HG03095 (cell line): ENCODE data around the gene PTK7.

Source experiments
- ATAC-seq: cut with Tn5 transposase; IDR thresholded peaks from one replicate; pipeline ENCODE4 v1.9.1; 2021; ENCODE audit warnings: moderate library complexity; ENCODE audit not compliant: unreplicated experiment

Gene PTK7

DNA sequence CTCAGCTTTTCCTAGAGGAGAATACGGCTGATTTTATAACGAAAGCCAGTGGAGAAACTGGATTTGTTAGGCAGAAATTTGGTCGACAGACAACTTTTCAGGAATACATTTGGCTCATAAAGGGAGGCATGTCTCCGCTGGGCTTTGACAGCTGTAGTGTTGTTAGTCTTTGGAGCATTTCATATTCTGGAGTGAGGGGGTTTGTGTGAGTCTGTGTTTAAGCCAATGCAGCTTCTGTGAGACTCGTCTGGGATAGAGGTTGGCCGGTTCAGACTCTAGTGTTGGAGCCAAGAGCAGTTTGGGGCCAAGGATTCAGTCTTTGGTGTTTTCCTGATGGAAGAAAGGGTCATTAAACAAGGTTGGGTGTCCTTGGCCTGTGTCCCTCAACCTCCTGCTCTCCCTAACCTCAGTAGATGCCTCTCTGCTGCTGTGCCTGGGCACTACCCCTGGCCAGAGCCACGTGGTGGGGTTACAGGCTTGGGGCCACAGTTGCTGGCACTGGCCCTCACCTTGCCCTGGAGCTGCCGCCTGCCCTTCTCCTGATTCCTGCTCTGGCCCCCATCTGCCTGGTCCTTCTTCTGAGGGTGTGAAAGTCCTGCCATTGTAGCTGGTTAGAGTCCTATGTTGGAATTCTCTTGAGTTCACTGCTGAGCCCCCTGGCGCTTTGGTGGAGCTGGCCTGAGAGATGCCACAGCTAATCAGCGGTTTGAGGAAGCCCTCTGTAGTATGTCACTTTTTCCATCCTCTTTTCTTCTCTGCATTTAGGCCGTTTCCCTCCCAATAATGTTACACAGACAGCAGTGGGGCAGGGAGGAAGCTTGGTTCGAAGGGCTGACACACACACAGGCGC, 6.9 kb downstream of the PTK7 start:
- ATAC-seq = no peak

DNA sequence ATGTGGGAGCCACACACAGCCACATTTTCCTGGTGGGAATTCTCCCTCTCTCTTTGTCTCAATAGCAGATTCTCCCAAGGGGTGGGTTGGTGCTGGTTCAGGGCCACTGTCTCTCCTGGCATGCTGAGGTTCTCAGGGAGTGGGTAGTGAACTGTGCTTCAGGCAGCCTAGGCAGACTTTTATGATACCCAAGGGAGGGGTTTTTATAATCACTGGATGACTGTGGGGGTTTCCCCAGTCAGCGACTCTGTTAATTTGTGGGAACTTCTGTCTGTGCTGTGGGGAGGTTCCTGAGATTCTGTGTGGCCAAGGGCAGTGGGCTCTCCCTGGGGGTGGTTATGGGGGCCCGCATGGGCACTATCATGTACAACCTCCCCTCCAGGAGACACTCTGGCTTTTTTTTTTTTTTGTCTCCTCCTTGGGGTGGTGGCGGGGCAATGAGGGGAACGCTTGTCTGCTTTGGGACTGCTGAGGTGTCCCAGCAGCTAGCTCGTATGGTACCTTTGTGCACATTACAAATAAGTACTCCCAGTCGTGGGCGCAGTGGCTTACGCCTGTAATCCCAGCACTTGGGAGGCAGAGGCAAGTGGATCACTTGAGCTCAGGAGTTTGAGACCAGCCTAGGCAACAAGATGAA, 10.0 kb downstream of the PTK7 start:
- ATAC-seq = no peak

DNA sequence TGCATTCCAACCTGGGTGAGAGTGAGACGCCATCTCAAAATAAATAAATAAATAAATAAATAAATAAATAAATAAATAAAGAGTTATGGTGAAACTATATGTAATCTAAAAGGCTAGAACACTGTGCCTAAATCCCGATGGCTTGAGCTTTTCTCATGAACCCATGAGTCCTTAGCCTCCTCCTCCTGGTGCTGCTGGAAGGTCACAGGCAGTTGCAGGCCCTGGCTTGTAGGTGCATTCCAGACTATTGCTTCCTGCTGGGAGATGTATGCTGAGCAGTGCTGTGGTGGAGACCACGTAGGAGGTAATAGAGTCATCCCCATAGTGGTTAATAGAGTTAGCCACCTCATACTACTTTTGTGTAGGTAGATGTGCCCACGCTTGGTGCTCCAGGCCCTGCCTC, 12.5 kb downstream of the PTK7 start:
- no peak for ATAC-seq

DNA sequence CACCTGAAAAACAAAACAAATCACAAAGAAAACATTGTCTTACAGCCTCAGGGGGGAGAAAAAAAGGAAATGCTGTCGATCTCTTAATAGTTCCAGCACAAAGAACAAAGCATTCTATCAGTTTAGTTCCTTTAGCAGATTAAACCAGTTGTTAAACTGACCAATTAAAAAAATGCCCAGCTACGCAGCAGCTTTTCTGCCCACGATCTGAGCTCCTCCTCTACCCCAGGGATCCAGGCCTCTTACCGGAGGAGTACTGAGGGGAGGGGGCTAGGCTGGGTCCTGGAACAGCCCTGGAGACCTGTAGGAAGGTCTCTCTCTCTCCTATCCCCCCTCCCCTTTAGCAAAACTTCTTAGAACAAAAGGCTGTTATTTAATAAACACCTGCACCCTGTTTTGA, 13.4 kb downstream of the PTK7 start:
- no peak for ATAC-seq

DNA sequence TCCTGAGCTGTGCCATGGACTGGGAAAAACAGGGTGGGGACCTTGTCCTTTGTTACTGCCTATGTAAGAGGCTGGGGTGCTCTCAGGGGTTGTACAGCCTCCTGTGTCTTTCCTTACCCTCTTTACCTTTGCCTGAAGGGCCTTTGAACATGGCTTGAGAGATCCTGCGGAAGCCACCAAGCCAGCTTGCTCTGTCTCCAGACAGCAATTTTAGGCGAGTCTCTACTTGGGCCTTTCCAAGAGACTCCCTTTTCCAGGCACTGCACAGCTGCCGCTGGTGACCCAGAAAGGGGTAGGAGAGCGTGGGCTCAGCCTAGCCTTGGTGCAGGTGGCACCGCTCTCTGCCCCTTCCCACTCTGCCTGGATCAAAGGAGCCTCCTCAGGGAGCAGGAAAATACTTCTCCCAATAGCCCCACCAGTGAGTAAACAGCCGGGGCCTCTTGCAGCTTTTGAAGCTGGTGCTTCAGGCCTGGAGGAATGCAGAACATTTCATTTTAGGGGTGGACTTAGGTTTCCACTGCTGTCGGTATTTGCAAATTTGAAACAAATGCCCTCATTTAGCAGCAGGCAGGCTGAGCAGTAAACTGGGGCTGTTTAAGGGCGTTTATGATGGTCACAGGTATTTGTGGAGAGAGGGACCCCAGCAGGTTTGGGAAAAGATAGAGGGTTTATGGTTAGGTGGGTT, 13.9 kb downstream of the PTK7 start:
- ATAC-seq = no peak

DNA sequence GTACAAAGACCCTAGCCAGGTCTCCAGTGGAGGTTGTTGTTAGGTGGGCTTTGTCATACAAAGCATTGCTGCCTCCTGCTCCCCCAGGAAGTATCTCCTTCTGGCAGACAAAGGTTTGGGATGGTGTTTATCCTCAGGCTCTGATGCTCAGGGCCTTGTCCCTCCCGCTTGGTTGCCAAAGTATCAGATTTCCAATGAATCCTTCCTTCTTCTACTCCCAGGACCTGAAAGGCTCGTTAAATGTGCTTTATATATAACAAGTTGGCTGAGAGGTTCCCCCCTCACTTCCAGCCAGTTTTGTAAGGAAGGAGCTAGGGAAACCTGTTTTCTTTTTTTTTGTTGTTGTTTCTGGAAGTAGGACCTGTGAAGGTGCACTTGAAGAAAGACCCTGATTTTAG, 14.4 kb downstream of the PTK7 start:
- ATAC-seq = no peak

DNA sequence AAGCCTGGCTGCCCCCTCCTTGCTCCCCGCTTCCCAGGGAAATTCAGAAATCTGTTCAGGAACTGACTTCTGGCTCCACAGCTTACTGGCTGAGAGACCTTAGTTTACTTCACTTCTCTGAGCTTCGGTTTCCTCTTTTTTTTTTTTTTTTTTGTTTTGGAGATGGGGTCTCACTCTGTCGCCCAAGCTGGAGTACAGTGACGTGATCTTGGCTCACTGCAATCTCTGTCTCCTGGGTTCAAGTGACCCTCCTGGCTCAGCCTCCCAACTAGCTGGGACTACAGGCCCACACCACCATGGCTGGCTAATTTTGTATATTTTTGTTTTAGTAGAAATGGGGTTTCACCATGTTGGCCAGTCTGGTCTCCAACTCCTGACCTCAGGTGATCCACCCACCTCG, 14.9 kb downstream of the PTK7 start:
- no peak for ATAC-seq

DNA sequence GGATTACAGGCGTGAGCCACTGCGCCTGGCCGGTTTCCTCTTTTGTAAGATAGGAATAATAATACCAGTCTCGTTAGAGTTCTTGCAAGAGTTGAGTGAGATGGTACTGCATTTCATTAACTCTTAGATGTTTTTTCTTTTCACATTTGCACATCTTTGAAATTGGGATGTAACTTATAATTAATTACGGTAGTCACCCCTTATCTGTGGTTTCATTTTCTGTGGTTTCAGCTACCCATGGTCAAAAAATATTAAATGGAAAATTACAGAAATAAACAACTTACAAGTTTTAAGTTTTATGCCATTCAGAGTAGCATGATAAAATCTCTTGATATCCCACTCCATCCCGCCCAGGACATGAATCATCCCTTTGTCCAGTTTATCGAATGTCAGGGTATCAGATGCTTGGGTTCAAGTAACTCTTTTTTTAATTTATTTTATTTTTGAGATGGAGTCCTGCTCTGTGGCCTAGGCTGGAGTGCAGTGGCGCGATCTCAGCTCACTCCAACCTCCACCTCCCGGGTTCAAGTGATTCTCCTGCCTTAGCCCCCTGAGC, 15.4 kb downstream of the PTK7 start:
- no peak for ATAC-seq

DNA sequence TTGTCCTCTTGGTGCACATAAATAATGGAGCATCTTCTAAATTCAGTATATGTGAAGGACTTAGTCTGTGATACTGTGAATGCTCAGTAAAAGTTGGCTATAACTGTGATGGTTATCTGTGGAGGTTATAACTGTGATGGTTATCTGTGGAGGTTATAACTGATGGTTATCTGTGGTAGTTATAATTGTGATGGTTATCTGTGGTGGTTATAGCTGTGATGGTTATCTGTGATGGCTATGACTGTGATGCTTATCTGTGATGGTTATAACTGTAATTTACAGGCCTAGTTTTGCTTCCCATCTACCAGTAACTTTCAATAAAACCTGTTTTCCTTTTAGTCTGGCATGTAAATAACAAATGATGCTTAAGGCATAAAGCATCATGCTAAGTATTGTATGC, 16.5 kb downstream of the PTK7 start:
- ATAC-seq = no peak

DNA sequence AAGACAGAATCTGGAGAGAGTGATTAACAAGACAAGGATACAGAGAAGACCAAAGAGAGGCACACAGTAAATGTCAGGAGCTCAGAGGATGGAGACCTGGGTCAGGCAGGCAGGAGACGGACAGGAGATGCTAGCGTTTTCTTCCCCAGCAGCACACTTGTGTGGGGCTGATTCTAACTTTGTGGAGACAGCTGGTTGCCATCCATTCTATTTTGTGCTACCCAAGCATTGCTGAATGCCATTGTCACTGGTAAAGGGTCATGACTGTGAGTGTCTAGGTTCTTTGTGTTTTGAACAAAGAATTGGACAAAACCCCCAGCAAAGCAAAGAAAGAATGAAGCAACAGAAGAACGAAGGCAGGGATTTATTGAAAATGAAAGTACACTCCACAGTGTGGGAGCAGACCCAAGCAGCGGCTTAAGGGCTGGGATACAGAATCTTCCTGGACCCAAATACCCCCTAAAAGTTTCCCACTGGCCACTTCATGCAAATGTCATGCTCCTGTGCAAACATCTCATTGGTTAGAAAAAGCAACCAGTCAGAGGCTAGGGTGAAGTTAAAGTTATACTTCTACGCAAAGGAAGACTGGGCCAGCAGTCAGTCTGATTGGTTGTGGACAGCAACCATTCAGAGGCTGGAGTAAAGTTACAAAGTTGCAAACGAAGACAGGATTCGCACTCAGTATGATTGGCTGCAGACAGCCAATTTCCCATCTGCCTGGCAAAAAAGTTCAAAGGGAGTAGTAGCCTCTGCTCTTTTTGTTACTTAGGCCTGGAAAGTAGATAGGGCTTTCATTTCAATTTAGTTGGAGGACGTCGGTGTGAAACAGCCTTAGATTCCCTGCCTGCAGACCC, 17.5 kb downstream of the PTK7 start:
- ATAC-seq = no peak

DNA sequence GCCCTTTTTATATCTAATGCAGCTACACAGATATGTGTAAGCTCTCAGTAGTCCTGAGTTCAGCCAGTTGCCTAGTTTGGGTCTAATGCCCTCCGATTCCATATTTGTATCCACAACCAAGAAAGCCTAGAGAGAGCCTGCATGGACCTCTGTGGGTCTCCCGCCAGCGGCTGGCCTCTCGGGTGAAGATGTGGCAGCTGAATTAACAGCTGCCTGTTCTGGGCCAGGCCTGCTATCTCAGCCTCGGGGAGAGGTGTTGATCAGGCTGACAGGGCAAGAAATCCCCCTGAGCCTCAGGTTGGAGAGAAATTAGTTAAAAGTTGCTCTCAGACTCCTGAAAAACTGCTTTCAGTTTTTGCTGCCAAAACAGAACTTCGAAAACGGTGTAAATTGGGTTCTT, 19.8 kb downstream of the PTK7 start:
- ATAC-seq = no peak

DNA sequence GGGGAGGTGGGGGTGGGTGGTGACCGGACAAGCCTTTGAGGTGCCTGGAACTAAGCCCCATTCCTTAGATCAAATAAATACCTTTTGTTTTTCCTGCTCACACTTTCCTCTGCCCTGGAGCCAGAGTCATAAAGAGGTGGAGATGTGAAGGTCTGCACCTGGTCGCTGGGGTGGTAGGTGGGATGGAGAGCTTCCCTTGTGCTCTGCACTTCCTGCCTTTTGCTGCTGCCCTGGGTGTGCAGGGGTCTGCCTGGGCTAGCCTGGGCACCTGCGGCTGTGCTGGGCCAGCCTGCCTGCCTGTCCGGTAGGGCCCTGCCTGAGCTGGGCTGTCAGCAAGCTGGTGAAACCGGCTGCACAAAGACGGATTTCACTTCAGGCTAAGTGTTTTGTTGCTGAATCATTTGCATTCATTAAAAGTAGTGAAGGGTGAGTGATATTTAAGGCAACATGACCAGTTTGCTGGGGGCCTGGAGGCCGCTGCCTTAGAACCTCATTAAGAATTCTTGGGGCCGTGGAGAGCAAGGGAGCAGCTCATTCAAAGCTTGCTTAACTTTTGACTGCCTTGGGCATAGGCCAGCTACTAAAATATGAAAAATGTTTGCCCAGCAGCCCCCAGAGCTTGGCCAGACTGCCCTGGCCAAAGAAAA, 20.5 kb downstream of the PTK7 start:
- ATAC-seq = no peak

DNA sequence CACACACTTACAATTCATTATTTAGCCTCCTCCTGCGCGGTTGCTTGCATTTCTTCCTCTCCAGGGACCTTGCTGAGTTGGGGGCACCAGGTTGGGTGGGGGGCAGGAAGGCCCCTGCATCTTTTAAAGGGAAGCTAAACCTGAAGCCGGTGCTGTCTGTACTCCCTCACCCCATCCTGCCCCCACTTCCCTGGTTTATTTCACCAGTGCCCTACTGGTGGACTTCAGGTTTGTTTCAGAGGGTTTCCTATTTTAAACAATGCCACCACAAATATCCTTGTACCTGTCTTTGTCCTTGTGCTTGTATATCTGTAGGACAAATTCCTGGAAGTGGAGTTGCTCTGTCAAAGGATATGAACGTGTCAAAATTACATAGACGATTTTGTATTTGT, 21.0 kb downstream of the PTK7 start:
- no peak for ATAC-seq

DNA sequence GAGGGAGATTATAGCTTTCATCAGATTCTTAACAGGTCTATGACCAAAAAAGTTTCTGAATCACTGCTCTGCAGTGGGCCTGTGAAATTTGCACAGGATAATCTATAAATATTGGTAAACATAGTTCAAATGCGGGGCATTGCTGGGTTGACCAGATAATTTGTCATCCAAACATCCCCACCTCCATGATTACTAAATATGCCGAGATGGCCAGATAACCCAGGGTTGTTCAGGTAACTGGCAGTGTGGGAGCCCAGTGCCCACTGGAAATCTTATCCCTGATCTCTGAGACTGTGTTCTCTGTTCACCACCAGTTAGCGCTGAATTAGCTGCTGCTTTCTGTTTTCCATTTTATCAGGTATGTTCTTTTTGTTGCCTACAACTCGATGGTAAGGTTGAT, 21.4 kb downstream of the PTK7 start:
- ATAC-seq = no peak

DNA sequence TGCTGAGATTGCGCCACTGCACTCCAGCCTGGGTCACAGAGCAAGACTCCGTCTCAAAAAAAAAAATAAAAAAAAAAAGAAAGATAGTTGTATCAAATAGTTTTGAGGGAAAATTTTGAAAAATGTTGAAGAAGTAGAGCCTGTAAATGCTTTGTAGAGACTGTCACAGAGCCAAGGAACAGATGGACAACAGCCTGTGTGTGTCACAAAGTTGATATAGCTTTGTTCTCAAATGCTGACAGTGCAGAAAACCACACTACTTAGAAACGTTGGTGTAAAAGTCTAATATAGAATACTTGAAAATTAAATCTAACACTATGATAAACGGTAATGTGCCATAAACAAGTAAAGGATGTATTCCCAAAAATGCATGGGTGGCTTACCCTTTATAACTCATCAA, 25.4 kb downstream of the PTK7 start:
- no peak for ATAC-seq

DNA sequence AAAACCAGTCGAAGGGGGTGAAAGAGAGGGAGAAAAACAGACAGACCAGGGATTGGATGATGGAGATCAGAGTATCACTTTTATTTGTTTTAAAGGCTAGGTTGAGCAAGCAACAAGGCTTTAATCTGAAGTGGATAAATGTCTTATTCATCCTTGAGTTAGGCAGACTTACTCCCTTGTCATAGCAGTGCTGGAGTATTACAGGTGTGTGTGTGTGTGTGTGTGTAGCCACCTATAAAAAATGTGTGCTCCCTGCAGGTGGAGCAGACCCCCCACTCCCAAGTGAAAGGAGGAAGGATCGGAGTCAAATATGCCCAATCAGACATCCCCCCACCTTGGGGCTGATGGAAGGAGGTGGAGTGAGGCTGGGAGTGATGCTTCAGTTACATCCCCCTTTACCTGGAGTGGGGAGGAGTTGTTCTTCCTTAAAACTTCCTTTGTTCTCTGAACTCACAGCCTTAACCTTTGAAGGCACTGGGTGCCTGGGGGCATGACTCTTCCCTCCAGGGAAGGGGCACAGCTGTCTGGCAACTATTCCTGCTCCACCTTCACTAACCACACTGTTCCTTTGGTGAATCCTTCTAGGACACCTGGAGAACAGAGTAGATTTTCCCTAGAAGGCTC, 27.3 kb downstream of the PTK7 start:
- ATAC-seq = no peak

DNA sequence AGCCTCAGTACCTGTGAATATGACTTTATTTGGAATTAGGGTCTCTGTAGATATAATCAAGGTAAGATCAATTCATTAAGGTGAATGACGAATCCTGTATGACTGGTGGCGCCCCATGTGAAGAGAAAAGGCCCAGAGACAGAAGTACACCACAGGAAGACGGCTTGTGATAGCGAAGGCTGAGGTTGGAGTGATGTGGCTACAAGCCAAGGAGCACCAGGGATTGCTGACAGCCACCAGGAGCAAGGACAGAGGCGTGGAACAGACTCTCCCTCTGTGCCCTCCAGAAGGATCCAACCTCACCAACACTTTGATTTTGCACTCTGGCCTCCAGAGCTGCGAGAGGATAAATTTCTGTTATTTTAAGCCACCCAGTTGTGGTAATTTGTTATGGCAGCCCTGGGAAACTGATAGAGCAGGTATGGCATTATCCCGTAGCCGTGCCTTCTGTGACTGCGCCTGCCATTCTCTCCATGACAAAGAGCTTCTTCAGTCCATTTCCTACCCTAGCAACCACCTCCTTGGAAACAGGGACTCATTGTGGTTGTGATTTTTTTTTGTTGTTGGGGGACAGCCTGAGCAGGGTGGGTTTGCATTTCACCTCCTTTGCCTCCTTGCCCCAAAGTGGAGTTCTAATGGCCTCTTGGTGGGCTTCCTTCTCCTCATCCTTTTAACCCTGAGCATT, 29.6 kb downstream of the PTK7 start:
- ATAC-seq = no peak

DNA sequence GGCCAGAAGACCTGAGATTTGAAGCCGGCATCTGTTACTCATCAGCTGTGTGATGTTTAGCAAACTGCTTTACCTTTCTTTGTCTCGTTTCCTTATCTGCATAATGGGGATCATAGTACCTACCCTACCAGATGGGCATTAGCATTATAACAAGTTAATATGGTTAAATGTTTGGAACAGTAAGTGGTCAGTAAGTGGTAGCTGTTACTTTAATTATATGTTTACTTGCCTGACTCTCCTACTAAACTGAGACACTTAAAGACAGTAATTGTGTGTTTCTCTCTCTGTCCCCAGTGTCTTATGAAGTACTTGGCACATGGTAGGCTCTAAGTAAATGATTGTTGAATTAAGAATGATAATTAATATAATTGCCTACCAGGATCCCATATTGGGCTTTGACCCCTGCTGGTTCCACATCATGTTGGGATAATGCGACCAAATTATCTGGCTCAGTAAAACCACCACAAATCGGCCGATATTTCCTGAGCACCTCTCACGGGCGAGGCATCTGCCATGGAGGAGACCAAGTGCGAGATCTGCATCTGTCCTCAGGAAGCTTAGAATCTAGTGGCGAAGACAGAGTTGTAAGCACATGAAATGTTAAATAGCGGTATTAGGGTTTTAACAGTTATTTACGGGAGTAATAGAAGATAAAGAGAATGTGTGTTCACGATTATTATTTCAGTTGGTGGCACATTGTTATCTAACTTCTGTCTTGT, 31.4 kb downstream of the PTK7 start:
- ATAC-seq = no peak
